DMS114 treated with DMSO at 0.1 percent for 48 hours (cell line): ENCODE results near the gene NR2C2AP.

Source experiments
- DNase-seq: peaks from one replicate; lab custom pipeline; 2025; ENCODE audit not compliant: unreplicated experiment; lab: John Stamatoyannopoulos, UW

Gene NR2C2AP

DNA sequence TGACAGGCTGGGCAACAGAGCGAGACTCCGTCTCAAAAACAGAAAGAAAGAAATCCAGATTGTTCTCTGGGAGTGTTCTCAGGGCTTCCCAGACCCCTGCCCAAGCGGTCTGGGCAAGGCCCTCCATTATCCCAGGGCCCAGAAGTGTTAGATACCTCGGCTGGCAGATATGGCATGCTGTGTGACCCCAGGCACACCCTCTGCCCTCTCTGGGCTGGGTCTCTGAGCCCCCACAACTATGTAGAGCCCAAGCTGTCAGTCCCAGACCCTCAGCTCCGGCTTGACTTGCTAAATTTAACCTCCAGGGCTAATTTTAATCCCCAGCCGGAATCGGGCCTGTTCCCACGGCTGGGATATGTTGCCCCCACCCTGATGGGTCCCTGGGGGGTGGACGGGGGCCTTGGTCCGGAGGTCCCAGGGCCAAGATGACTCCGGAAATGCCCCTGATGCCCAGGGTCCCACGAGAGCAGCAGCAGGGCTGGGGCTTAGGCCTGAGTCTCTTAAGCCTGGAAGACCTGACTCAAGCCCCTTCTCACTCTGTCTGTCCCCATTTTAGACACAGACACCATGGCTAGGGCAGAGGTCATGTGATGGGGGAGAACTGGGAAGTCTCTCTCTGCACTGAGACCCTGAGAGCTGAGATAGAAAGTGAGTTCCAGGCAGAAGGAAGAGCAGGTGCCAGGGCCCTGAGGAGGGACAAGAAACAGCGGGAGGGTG, 50.4 kb downstream of the NR2C2AP start:
- DNase-seq, result no peak

DNA sequence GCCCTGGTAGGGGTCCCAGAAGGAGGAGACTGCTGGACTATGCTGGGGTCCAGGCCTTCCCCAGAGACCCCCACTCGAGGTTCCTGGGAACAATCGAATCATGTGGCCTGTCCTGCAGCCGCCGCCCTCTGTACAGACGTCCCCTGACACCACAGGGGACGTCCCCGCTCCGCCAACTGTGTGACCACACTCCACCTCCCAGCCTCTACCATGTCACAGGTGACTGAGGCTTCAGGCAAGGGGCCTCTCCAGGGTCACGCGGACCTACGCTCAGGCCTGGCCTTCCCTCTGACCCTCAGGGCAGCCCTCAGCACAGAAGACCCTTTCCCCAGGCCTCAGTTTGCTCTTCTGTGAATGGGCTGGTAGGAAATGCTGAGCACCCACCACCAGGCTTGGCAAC, 51.8 kb downstream of the NR2C2AP start:
- no peak for DNase-seq
